Embryonic facial prominence (tissue), 1 donor: Measurements from ENCODE around the gene METTL9.
"Not testable (repeated sequence)": the region's sequence is repeated elsewhere in the genome, so short reads cannot be mapped to it uniquely, and the experiment has no call there.

Experiments
- DNase-seq: peaks from one replicate; pipeline ENCODE4 v3.0.0-alpha.2; 2016; ENCODE audit errors: extremely low spot score

The METTL9 gene

DNA sequence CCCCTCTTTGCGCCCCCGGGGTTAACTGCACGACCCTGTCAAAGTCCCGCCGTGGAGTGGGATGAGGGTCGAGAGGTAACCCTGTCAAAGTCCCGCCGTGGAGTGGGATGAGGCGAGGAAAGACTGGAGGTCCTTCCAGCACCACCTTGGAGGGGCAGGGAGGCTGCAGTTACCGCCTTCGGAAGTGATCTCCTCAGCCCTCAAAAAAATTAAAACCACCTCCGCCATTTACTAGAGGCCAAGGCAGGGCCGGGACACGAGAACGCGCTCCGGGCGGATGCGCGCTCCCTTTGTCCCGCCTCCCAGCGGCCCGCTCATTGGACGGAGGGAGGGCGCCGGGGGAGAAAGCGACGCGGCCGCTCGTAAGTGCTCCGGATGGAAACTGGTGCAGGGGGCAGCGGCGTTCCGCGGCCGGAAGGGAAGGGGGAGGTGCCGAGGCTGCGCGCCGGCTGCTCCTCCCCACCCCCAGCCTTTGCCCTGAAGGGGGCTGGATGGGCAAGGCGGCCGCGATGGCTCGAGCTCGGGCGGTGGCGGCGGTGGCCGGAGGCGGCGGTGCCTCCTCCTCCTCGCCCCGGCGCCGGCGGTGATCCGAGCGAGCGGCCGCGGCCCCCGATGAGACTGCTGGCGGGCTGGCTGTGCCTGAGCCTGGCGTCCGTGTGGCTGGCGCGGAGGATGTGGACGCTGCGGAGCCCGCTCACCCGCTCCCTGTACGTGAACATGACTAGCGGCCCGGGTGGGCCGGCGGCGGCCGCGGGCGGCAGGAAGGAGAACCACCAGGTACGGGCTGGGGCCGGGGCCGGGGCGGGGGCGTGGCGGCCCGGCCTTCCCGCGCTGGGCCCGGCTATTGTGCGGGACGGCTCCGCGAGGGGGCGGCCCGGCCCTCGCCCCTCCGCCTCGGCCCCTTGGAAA, at the start of gene METTL9:
Gene METTL9, plus strand, starts transcription at position 456 of the 909 bp plus-strand sequence. Its CDS starts 157 bp downstream, at position 613.
- DNase-seq: peak; percentile 91

DNA sequence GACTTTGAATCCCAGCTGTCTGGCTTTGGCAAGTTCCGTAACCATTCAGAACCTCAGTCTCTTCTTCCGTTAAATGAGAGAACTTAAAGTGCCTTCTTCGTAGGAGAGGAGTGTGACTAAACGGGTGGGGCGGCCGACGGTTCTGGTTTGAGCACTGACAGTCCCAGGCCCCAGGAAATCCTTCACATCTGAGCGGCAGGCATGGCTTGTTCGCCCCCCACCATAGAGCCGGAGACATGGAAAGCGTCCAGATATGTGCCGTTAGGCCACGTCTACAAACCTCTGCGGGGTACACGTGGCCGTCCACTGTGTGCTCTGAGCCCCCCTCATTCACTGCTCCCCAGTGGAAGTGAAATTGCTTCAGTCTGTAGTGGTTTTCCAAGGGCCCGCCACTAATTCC, 49.4 kb upstream of the METTL9 start:
- DNase-seq: not testable (repeated sequence)

DNA sequence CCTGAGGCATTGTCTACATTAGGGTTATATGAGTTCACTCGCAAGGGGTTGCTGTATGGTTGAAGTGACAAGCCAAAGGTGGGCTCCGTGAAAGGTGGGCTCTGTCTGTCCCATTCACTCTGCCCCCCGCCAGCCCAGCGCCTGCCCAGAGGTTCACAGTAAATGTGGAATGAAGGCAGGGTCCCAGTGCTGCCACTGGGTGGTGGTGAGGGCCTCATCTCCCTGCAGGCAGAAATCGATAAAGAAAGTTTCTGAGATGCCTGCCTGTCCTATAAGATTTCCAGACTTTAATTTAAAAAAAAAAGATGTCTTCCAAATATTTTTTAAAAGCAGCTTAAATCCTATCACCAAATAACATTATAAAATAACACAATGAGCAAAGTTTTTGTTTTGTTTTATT, 48.9 kb upstream of the METTL9 start:
- DNase-seq: not testable (repeated sequence)

GRCh38 chr16:21551076-21551475, 48.3 kb upstream of the METTL9 start:
- DNase-seq: not testable (repeated sequence)

GRCh38 chr16:21551600-21551999, 47.8 kb upstream of the METTL9 start:
- DNase-seq: not testable (repeated sequence)

DNA sequence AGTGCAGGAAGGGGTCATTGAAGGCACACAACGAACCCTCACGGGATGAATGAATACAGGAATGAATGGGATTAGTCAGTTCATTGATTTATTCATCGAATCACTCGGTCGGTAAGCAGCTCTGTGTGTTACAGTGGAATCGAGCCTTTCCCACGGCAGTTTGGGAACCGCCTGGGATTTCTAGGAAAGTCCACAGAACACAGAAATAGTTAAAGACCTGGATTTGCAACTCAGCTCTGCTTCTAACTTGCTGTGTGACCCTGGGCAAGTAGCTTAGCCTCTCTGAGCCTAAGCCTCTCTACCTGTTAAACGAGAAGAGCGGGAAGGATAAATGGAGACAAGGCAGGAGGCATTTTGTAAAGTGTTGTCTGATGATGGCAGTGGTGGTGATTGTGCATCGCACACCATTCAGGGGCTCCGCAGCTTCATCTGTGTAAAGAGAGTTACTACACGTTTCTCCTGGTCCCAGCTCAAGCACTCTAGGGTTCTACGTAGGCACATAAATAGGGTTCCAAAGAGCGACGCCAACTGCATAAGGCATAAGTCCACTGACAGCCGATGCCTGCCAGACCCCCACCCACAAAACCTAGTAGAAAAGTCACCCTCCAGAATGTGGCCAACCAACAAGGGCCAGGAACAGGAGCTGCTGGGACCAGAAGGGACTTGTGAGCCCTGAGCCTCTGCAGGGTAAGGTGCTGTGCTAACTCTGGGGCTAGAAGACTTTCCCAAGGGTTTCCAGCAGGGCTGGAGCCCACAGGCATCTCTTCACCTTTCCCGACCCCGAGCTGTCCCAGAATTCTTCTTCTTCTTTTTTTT, 45.7 kb upstream of the METTL9 start:
- DNase-seq: not testable (repeated sequence)

DNA sequence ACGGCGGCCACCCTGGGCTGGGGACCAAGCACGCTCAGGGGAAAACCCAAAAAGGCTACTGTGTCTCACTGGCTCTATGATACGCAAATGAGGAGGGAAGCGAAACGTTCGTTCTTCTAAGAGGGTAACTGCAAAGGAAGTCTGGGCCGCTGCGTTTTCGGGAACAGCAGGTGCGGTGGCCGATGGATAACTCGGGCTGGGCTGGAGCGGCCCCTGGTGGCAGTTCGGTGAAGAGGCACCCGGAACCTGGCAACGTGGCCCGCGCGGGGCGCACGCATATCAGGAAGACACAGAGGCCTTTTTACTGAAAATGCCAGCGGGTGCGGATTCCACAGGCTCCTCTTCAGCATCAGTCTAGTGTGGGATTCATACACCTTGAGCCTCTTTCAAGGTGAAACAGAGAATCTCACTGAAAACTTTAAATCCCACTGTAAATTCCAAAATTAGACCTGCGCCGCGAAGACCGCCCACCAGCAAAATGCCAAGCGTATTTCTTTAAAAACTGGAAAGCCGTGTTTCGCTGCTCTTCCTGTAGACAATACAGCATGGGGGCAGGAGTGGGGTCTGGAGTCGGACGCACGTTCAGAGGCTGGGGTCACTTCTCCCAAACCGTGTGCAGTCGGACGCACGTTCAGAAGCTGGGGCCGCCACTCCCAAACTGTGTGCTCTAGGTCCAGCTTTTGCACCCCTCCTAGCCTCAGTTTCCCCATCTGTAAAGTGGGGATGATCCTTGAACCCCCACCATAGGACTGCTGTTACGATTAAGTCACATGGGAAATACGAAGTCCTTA, 44.4 kb upstream of the METTL9 start:
- peak; percentile 66 for DNase-seq

DNA sequence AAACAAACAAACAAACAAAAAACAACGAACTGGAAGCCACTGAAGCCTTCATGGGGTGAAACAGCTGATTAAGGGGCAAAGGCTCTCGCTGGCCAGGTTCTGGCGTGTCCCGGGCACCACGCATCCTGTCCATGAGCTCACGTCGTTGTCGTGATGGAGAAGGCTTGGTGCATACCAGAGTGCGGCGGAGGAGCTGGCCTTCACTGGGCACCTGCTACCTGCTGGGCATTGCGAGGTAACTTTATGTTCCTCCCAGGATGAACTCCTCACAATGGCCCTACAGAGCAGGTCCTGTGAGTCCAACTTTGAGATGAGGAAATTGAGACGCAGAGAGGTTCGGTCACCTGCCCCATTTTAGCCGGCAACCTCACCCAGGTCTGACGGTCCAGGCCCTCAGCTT, 43.8 kb upstream of the METTL9 start:
- not testable (repeated sequence) for DNase-seq

DNA sequence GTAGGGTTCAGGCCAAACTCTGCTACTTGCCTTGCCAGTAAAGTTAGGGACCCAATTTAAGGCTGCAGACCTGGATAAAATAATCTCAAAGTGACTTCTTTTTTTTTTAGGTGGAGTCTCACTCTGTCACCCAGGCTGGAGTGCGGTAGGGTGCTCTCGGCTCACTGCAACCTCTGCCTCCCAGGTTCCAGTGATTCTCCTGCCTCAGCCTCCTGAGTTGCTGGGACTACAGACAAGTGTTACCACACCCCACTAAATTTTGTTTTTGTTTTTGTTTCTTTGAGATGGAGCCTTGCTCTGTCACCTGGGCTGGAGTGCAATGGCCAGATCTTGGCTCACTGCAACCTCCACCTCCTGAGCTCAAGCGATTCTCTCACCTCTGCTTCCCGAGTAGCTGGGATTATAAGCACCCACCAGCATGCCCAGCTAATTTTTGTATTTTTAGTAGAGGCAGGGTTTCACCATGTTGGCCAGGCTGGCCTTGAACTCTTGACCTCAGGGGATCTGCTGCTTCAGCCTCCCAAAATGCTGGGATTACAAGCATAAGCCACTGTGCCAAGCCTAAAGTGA, 43.3 kb upstream of the METTL9 start:
- DNase-seq: not testable (repeated sequence)

DNA sequence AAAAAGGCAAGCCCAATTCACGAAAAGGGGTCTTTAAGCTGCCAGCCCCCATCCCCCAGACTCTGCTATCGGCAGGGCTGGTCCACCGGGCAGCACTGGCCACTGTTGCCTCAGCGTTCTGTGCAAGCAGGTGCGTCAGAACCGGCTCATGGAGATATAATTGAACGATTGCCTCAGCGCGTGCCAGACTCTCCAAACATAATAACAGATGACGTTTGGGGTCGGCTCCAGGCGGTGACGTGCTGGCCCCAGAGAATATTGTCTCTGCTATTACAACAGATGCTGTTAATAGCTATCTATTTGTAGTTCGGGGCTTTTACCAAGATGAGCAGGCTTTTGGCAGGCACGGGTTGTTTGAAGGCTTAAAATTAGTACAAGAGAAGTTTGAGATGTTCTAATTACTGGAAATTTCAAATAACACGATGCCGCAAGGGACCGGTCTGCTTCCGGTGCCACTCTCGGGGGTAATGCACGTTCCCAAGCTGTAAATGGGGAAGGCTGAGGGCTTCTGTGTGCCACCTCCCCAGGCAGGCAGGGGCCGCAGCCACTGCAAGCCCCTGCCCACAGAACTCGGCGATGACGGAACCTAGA, 42.6 kb upstream of the METTL9 start:
- not testable (repeated sequence) for DNase-seq

- DNase-seq: no peak
Observed at GRCh38 chr16:21560462-21560861, 38.9 kb upstream of the METTL9 start.

DNA sequence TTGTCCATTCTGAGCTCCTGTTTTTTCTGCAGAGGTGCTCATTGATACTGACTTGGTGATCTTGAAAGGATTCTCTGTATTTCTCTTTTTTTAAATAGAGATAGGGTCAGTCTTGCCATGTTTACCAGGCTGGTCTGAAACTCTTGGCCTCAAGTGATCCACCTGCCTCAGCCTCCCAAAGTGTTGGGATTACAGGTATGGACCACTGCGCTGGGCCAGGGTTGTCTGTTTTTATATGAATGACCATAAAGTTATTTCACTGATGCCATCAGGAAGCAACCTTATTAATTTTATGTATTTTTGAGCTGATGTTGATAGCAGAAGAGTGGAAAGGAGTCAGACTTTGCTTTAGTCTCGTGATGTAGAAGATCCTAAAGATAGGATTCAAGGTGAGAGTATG, 35.7 kb upstream of the METTL9 start:
- DNase-seq: no peak

GRCh38 chr16:21564367-21564766, 35.0 kb upstream of the METTL9 start:
- not testable (repeated sequence) for DNase-seq

- DNase-seq: no peak
Observed at GRCh38 chr16:21565507-21565860, 33.9 kb upstream of the METTL9 start.

DNA sequence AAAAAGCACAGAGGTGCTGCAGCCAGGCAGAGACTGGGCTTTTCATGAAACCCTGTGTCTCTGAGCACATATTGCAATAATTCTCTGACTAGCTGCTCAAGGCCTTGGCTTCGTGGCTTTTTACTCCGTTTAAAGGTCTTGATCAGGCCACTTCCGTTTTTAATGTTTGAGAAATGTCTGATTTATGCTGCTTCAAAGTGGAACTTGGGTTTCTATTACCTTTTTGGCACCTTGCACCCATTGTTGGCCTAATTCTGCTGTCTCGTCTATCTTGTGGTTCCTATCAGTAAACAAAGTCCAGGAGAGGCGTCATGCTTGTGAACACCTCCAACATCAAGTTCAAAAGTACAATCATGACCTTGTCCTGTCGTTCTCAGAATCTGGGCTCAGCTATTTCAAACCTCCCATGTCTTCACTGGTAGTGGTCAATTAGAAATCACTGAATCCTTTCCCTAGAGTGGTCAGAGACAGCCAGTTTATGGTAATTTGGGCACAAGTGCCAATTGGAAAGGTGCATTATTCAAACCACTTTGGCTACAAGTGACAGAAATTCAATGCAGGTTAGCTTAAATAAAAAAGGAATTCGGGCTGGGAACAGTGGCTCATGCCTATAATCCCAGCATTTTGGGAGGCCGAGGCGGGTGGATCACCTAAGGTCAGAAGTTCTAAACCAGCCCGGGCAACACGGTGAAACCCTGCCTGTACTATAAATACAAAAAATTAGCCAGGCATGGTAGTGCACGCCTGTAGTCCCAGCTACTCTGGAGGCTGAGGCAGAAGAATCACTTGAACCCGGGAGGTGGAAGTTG, 33.3 kb upstream of the METTL9 start:
- DNase-seq: no peak

DNA sequence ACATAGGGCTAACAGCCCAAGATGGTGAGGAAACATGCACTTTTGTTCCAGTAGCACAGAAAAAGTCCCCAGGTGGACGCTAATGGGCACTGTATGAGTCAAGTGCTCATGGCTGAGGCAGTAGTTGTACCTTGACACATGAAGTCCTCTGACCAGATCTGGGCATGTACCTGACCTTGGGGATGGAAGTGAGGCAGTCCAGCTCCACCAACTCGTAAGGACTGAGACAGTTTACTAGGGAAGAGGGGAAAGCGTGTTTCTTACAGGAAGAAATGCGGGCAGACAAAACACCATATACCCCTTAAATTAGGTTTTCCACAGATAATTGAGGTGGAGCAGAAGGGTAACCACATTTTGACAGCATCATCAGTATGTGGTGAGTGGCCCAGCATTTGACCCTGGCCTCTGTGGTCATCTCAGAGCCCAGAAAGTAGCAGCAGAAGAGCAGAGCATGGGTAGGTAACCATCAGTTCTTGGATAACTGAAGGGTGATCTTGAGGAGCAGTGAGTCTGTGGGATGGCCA, 32.4 kb upstream of the METTL9 start:
- DNase-seq: no peak

DNA sequence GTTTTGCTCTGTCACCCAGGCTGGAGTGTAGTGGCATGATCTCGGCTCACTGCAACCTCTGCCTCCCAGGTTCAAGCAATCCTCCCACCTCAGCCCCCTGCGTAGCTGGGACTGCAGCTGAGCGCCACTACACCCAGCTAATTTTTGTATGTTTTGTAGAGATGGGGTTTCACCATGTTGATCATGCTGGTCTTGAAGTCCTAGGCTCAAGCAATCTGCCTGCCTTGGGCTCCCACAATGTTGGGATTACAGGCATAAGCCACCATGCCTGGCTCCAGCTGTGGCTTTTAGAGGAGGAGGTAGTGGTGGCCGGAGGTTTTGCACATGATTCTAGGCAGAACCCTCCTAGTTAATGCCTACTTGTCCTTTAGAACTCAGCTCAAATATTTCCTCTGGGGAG, 31.9 kb upstream of the METTL9 start:
- not testable (repeated sequence) for DNase-seq

DNA sequence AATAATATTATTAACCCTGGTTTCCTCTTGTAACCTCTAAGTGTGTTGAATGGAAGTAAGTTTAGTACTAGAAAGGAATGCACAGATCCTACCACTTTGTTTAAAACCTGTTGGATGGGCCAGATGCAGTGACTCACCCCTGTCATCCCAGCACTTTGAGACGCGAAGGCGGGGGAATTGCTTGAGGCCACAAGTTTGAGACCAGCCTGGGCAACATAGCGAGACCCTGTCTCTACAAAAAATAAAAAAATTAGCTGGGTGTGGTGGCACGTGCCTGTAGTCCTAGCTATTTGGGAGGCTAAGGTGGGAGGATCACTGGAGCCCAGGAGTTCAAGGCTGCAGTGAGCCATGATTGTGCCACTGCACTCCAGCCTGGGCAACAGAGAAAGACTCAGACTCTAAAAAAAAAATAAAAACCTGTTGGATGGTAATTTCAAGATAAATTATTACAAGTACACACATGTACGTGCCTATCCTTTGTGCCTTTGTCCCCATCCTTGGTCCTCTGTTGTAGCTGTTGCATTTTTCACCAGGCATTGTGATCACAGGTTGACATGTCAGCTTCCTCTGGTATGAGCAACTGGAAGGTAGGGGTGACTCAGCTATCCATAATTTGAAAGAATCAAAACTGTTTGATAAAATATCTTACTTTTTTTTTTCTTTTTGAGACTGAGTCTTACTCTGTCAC, 30.7 kb upstream of the METTL9 start:
- no peak for DNase-seq

DNA sequence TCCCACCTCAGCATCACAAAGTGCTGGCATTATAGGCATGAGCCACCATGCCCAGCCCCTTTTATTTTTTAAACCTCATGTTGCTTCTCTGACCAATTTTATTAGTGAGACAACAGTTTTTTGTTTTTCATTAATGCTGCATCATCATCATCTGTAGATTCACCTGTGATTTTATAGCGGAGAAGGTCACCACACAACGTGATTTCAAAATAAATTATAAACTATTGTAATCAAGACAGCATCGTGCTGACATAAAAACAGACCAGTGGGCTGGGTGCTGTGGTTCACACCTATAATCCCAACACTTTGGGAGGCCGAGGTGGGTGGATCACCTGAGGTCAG, 28.7 kb upstream of the METTL9 start:
- DNase-seq: no peak

- not testable (repeated sequence) for DNase-seq
Observed at GRCh38 chr16:21573506-21573905, 25.9 kb upstream of the METTL9 start.
